OCI-LY7 (cell line): Measurements from ENCODE around the gene PCDHGA7.

ENCODE experiments used
- CTCF ChIP-seq: fragments of 200-600 bp; sonication (generic); conservative IDR thresholded peaks from 2 replicates; pipeline ENCODE4 v1.5.1; 2014; ENCODE audit warnings: mild to moderate bottlenecking, antibody characterized with exemption, low read length, moderate library complexity, mixed read lengths
- EZH2phosphoT487 ChIP-seq: fragments of 200-600 bp; sonication (generic); IDR thresholded peaks from 2 replicates; pipeline ENCODE4 v1.6.1; 2018; ENCODE audit warnings: low read depth, borderline replicate concordance, mild to moderate bottlenecking, mixed run types, antibody characterized with exemption, low read length, moderate library complexity, mixed read lengths

GRCh38 chr5:141409598-141410306 is 27.2 kb downstream of the PCDHGA7 start:
- TF ChIP-seq CTCF (no peak), EZH2phosphoT487 (no peak)
